Heart left ventricle (tissue), 13 donors: ENCODE measurements around the gene MTSS2.

Source experiments
- POLR2A ChIP-seq, 2 donors: fragments of 450-650 bp; IDR thresholded peaks; one replicate each; pipeline ENCODE4 v1.6.1; 2017; ENCODE audit warnings: antibody characterized with exemption in 2 of 2, mild to moderate bottlenecking in 2 of 2, moderate library complexity in 2 of 2
- TF ChIP-seq, protein P1 (sequence below), 12 donors: fragments of 200-600 bp; sonication (generic) in 4 of 12; IDR thresholded peaks; one replicate each; pipeline versions ENCODE4 v1.5.0 to v1.8.0; 2018 to 2022; ENCODE audit warnings: antibody characterized with exemption in 12 of 12, mild to moderate bottlenecking in 5 of 12
- donor health status: ischemic (EF 13 %, LVEDD 7.1; RV severe dilation, severe dysfunction).
- donor health status: DM: no; HTN: yes; CAD: no.
- donor health status: DM: no; HTN: no; CAD: no.
- donor health status: ischemic (EF 25% LVEDD 6.9; RV normal size, moderate dysfunction).
- donor health status: ischemic (EF 25% LVEDD 5.7; RV mildly dilated, moderate dysfunction).
- donor health status: ischemic (EF 35%, LVEDD 5.7; RV mildly dilated, moderate dysfunction).
- donor health status: nonischemic (EF 11% LVEDD 7.7; RV severe dilation, severe dysfunction).
- donor health status: DM: yes; HTN: yes; CAD: no.
- donor health status: PGD.
- donor health status: ischemic (EF 29% LVEDD 5.4; RV normal size, mild dysfunction).
- donor health status: nonischemic (EF 23%, LVEDD 6.1; RV moderate dilation, normal function).

DNA sequence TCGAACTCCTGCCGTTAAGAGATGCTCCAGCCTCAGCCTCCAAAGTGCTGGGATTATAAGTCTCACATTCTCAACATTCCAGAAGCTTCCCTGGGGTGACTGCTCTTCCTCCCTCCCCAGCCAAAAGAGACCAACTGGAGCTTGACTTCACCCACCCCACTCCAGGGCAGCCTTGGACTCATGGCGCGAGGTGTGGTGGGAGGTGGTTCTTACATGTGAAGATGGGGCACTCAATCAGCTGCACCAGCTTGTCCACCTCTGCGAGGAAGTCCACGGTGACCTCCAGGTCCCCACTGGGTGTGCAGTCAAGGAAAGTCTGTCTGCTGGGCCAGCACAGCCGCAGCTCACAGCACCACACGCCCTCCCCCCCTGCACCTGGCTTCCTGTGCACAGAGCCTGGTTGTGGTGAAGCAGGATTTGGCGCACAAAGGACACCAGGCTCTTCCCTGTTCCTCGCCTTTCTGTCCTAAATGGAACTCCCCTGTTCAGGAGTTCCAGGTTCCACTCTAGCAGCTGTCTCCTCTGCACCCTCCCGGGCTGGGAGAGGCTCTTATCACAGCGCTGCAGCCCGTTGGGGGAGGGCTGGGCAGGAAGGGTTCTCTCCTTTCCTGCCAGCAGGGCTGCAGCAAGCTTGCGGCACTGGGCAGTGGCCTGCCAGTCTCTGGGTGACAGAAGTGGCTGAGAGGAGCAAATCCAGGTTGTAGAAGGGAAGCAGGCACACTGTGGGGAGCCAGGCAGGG, 9.6 kb upstream of the MTSS2 start:
- no peak for TF ChIP-seq POLR2A (IDR thresholded peaks at IDR 0.05)
- TF ChIP-seq, protein P1, sequence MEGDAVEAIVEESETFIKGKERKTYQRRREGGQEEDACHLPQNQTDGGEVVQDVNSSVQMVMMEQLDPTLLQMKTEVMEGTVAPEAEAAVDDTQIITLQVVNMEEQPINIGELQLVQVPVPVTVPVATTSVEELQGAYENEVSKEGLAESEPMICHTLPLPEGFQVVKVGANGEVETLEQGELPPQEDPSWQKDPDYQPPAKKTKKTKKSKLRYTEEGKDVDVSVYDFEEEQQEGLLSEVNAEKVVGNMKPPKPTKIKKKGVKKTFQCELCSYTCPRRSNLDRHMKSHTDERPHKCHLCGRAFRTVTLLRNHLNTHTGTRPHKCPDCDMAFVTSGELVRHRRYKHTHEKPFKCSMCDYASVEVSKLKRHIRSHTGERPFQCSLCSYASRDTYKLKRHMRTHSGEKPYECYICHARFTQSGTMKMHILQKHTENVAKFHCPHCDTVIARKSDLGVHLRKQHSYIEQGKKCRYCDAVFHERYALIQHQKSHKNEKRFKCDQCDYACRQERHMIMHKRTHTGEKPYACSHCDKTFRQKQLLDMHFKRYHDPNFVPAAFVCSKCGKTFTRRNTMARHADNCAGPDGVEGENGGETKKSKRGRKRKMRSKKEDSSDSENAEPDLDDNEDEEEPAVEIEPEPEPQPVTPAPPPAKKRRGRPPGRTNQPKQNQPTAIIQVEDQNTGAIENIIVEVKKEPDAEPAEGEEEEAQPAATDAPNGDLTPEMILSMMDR (IDR thresholded peaks at IDR 0.05), result peak in 5 of 12 donors; percentile 6 to 28 (median 18)
